Stimulated activated CD8-positive, alpha-beta memory T cell treated with anti-CD3 and anti-CD28 coated beads, Interleukin-15, amount 100 ng/mL, for 1 hour (primary cell): ENCODE data around the gene KCNQ1.
"Not testable (repeated sequence)": the region's sequence is repeated elsewhere in the genome, so short reads cannot be mapped to it uniquely, and the experiment has no call there.

Experiments used
- DNase-seq: peaks from one replicate; pipeline ENCODE4 v3.0.0-alpha.2; 2020; ENCODE audit warnings: low read depth

KCNQ1 gene

GRCh38 chr11:2592559-2593392 lies 148.0 kb downstream of the KCNQ1 start:
- no peak for DNase-seq

GRCh38 chr11:2593393-2593950 lies 148.7 kb downstream of the KCNQ1 start:
- no peak for DNase-seq

GRCh38 chr11:2594267-2594666 lies 149.5 kb downstream of the KCNQ1 start:
- DNase-seq: no peak

- no peak for DNase-seq
These were observed 150.4 kb downstream of the KCNQ1 start for GRCh38 chr11:2595204-2595603.

GRCh38 chr11:2599561-2600189 lies 154.9 kb downstream of the KCNQ1 start:
- DNase-seq: no peak

GRCh38 chr11:2609345-2609744 lies 164.5 kb downstream of the KCNQ1 start:
- no peak for DNase-seq

GRCh38 chr11:2612884-2613571 lies 168.2 kb downstream of the KCNQ1 start:
- DNase-seq: no peak

GRCh38 chr11:2621894-2622293 lies 177.1 kb downstream of the KCNQ1 start:
- no peak for DNase-seq

- DNase-seq: no peak
These were observed 180.4 kb downstream of the KCNQ1 start for GRCh38 chr11:2625183-2625582.

- DNase-seq: no peak
These were observed 185.9 kb downstream of the KCNQ1 start for GRCh38 chr11:2630679-2631078.

GRCh38 chr11:2631161-2631560 lies 186.4 kb downstream of the KCNQ1 start:
- DNase-seq: no peak

GRCh38 chr11:2639763-2640162 lies 195.0 kb downstream of the KCNQ1 start:
- not testable (repeated sequence) for DNase-seq

GRCh38 chr11:2641623-2642022 lies 196.8 kb downstream of the KCNQ1 start:
- no peak for DNase-seq

GRCh38 chr11:2643746-2644145 lies 198.9 kb downstream of the KCNQ1 start:
- DNase-seq: no peak

- DNase-seq: no peak
These were observed 200.3 kb downstream of the KCNQ1 start for GRCh38 chr11:2644844-2645778.

GRCh38 chr11:2645779-2646118 lies 200.9 kb downstream of the KCNQ1 start:
- no peak for DNase-seq

- no peak for DNase-seq
These were observed 202.4 kb downstream of the KCNQ1 start for GRCh38 chr11:2647167-2647566.

- no peak for DNase-seq
These were observed 203.1 kb downstream of the KCNQ1 start for GRCh38 chr11:2647953-2648352.

- no peak for DNase-seq
These were observed 204.6 kb downstream of the KCNQ1 start for GRCh38 chr11:2649400-2649799.

GRCh38 chr11:2649848-2650247 lies 205.0 kb downstream of the KCNQ1 start:
- no peak for DNase-seq

- DNase-seq: no peak
These were observed 205.6 kb downstream of the KCNQ1 start for GRCh38 chr11:2650343-2650867.
